ENCODE measurements around the gene PRSS22. TPM values are rescaled to one million over a fixed set of nuclear protein-coding genes. Genes with fewer than 3 reads are reported as not detected.

Gene PRSS22
- total RNA-seq, 1 donor from 2014 or later = 22.8 TPM

DNA sequence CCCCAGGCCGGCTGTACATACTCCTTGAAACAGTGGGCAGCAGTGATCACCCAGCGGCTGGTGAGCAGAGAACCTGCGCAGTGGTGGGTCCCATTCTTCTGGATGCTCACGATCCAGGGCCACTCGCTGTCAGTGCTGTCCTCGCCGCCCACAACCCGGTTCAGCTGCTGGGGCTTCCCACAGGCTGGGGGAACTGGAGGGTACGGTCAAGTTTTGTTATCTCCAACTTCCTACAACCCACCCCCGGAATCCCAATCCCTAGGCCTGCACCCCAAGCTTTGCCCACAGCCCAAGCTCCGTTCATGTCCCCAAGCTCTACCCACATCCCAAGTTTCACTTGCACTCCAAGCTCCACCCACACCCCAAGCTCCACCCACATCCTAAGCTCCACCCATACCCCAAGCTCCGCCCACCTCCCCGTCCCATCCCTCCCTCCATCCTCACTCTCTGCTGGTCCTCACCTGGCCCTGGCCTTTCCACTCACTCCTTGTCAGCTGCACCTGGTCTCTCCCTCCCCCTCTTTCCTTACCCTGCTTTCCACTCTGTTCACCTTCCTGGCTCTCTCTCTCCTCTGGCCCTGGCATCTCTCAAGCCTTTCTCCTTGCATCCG is 1.8 kb downstream of the PRSS22 start:
- H3K4me1 Mint-ChIP-seq = peaks cover 5% of the 10 kb centered on the region
- H3K4me3 Mint-ChIP-seq = peak overlapping the region; percentile 41
- DNase-seq (ENCODE audit: low spot score in 2 of 2, unreplicated experiment in 2 of 2) = no peak
- no peak overlapping the region for H3K27ac Mint-ChIP-seq
- peaks cover 10% of the 10 kb centered on the region for H3K9me3 Mint-ChIP-seq
- peaks cover 16% of the 10 kb centered on the region for H3K27me3 Mint-ChIP-seq (ENCODE audit: low read depth)
- peaks cover 11% of the 10 kb centered on the region for H3K36me3 Mint-ChIP-seq
- TF ChIP-seq CTCF (IDR thresholded peaks at IDR 0.05; ENCODE audit: unreplicated experiment) = no peak

DNA sequence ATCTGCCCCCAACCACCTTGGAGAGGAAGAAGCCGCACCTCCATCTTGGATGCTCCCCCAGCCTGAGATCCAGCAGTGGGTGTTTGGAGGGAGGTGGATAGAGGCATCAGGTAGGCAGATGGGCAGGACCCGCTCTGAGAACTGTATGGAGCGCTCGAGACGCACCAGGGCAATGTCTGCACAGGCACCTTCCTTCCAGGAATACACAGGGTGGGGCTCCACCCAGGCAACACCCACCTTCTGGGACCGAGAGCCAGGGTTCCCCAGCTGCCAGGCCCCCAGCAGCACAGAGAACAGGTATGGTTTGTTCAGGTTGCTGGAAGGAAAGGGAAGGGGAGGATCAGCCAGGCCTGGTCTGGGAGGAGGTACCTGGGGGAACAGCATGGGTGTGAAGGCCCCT is 2.4 kb downstream of the PRSS22 start:
- H3K4me3 Mint-ChIP-seq = no peak overlapping the region
- no peak overlapping the region for H3K27ac Mint-ChIP-seq
- TF ChIP-seq CTCF (IDR thresholded peaks at IDR 0.05; ENCODE audit: unreplicated experiment) = no peak
- peaks cover 11% of the 10 kb centered on the region for H3K36me3 Mint-ChIP-seq
- peaks cover 8% of the 10 kb centered on the region for H3K9me3 Mint-ChIP-seq
- H3K27me3 Mint-ChIP-seq (ENCODE audit: low read depth) = peaks cover 14% of the 10 kb centered on the region
- peaks cover 5% of the 10 kb centered on the region for H3K4me1 Mint-ChIP-seq
- no peak for DNase-seq (ENCODE audit: low spot score in 2 of 2, unreplicated experiment in 2 of 2)

GRCh38 chr16:2854700-2855309 is 3.2 kb downstream of the PRSS22 start:
- Mint-ChIP-seq H3K36me3 (peaks cover 11% of the 10 kb centered on the region), H3K27me3 (ENCODE audit: low read depth) (peaks cover 11% of the 10 kb centered on the region), H3K4me1 (peaks cover 5% of the 10 kb centered on the region), H3K27ac (no peak overlapping the region), H3K9me3 (peaks cover 8% of the 10 kb centered on the region), H3K4me3 (no peak overlapping the region)
- DNase-seq (ENCODE audit: low spot score in 2 of 2, unreplicated experiment in 2 of 2) = no peak
- TF ChIP-seq CTCF (IDR thresholded peaks at IDR 0.05; ENCODE audit: unreplicated experiment) = peak; percentile 83

DNA sequence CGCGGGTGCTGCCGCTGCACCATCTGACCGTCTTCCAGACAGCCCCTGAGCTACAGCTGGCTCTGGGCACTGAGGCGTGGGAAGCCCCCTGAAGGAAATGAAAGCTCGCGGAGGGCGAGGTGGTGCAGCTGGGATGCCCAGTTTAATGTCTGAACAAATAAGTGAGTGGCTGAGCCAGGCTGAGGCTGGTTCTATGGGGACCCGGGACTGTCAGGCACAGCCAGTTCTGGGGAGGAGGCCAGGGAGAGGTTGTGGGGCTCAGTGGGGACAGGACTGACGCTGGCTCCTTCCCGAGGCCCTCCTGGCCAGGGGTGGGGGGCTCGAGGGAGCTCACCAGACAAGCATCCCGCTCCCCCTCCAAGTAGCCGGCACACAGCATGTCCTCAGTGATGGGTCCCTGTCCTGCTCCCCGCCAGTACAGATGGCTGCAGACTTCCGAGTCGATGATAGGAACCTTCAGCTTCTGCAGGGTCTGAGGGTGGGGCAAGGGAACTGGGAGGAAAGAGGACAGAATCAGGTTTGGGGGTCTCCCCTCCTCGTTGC is 4.4 kb downstream of the PRSS22 start:
- no peak for DNase-seq (ENCODE audit: low spot score in 2 of 2, unreplicated experiment in 2 of 2)
- no peak overlapping the region for H3K27ac Mint-ChIP-seq
- no peak for TF ChIP-seq CTCF (IDR thresholded peaks at IDR 0.05; ENCODE audit: unreplicated experiment)
- peaks cover 8% of the 10 kb centered on the region for H3K9me3 Mint-ChIP-seq
- H3K36me3 Mint-ChIP-seq = peaks cover 11% of the 10 kb centered on the region
- H3K4me3 Mint-ChIP-seq = no peak overlapping the region
- H3K27me3 Mint-ChIP-seq (ENCODE audit: low read depth) = peaks cover 17% of the 10 kb centered on the region
- H3K4me1 Mint-ChIP-seq = peaks cover 3% of the 10 kb centered on the region

GRCh38 chr16:2852731-2853507 is 5.1 kb downstream of the PRSS22 start:
- Mint-ChIP-seq H3K27ac (no peak overlapping the region), H3K9me3 (peaks cover 8% of the 10 kb centered on the region), H3K27me3 (ENCODE audit: low read depth) (peaks cover 17% of the 10 kb centered on the region), H3K36me3 (peaks cover 11% of the 10 kb centered on the region), H3K4me1 (peaks cover 3% of the 10 kb centered on the region), H3K4me3 (no peak overlapping the region)
- DNase-seq (ENCODE audit: low spot score in 2 of 2, unreplicated experiment in 2 of 2) = no peak
- TF ChIP-seq CTCF (IDR thresholded peaks at IDR 0.05; ENCODE audit: unreplicated experiment) = no peak

Data from mesothelial cell of epicardium (in vitro differentiated cells).